ENCODE measurements around the gene TRUB2. TPM values are rescaled to one million over a fixed set of nuclear protein-coding genes. Genes with fewer than 3 reads are reported as not detected.

TRUB2 gene
- total and polyA plus RNA-seq, 12 donors: 18.0 to 50.3 (median 41.5) TPM

DNA sequence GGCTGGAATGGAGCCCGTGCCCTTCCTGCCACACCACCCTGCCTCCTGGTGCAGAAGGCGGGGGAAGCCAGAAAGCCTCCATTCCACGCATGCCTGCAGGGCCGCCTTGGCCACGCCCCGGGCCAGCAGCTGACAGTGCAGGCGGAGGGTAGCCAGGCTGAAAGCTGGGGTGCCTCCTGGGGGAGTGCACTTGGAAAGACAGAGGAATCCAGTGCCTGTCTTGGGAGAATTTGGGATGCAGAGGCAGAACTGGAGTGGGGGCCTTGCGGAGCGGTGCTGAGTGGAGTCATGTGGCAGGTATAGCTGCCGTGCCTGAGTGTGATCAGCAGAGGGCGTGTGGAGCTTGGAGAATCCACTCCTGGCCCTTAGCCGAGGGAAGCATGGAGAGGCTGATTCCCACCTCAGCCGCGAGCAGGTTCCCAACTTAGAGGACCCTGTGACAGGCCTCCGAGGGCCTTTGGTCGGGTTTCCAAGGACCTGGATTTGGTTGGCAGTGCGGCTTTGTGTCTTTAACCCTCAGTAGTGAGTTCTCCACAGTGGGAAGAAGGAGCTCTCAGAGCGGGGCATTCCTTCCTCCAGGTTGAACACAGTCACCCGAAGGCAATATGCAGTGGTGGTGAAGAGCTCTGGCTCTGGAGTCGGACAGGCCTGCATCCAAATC, 39.9 kb upstream of the TRUB2 start:
- peak overlapping the region in 9 of 10 donors; percentile 10 to 82 (median 61) for H3K27ac ChIP-seq
- peaks cover 0 to 28% (median 0%) of the 10 kb centered on the region in 9 donors for H3K36me3 ChIP-seq
- ATAC-seq (peak; percentile 87 to 93 (median 92)), DNase-seq (peak; percentile 78 to 85)
- peak overlapping the region in 9 of 10 donors; percentile 20 to 60 (median 54) for H3K4me3 ChIP-seq
- TF ChIP-seq, protein P1, sequence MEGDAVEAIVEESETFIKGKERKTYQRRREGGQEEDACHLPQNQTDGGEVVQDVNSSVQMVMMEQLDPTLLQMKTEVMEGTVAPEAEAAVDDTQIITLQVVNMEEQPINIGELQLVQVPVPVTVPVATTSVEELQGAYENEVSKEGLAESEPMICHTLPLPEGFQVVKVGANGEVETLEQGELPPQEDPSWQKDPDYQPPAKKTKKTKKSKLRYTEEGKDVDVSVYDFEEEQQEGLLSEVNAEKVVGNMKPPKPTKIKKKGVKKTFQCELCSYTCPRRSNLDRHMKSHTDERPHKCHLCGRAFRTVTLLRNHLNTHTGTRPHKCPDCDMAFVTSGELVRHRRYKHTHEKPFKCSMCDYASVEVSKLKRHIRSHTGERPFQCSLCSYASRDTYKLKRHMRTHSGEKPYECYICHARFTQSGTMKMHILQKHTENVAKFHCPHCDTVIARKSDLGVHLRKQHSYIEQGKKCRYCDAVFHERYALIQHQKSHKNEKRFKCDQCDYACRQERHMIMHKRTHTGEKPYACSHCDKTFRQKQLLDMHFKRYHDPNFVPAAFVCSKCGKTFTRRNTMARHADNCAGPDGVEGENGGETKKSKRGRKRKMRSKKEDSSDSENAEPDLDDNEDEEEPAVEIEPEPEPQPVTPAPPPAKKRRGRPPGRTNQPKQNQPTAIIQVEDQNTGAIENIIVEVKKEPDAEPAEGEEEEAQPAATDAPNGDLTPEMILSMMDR (IDR thresholded peaks at IDR 0.05): peak; percentile 82 to 98 (median 91)
- peaks cover 2 to 34% (median 26%) of the 10 kb centered on the region in 9 donors for H3K4me1 ChIP-seq
- no peaks in the 10 kb centered on the region for H3K9me3 ChIP-seq
- intact Hi-C loops (cut with DNase I): loop anchor here (1.0 to 10.0 kb wide), 7 partner anchors 45 to 275 kb away; partner anchors contain the start of gene SPTAN1 (in 1 of the 10)
- H3K27me3 ChIP-seq: no peaks in the 10 kb centered on the region
- 8 to 11% methylated on average over 20 of the region's 20 CpGs for WGBS, 2 donors

DNA sequence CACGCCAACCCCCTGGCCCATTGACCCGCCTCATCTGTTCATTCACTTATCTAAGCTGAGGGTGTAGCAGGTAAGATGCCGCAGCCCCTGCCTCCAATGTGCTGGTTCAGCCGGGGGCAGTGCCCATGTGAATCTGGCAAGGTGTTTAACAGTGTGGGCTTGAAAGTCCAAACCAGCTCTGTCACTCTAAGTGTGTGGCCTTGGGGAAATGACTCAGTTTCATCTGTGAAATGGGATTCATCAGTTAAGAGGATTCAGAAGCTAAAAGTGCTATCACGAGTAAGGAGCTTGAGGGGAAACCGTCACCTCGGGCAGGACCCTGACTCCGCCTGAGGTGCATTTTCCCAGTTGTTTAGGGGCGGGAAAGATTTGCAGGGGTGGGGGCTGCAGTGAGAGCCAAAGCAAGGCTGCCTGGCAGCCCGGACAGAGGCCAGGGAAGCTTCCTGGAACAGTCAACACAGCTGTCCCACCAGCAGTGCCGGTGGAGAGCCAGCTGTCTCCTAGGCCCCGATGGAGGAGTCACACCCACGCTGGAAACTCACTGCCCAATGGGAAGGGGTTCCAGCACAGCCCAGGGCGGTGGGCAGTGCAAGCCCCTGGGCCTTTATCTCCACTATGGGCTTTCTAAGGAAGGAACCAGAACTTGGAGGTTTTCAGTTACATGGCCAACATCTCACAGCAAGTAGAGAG, 39.2 kb upstream of the TRUB2 start:
- Histone ChIP-seq H3K27me3 (no peaks in the 10 kb centered on the region), H3K9me3 (no peaks in the 10 kb centered on the region), H3K4me3 (peak overlapping the region in 8 of 10 donors; percentile 20 to 60 (median 54)), H3K4me1 (peaks cover 2 to 34% (median 26%) of the 10 kb centered on the region in 9 donors), H3K36me3 (peaks cover 0 to 35% (median 0%) of the 10 kb centered on the region in 9 donors), H3K27ac (peak overlapping the region in 9 of 10 donors; percentile 10 to 82 (median 61))
- no peak for DNase-seq
- 53 to 55% methylated on average over 14 of the region's 14 CpGs for WGBS, 2 donors
- peak in 6 of 8 donors; percentile 10 to 31 (median 17) for ATAC-seq
- intact Hi-C loops (cut with DNase I): loop anchor here in 8 of 10 donors (5.0 to 10.0 kb wide), 5 partner anchors 46 to 276 kb away; partner anchors contain the start of gene SPTAN1 (in 1 of the 8)
- TF ChIP-seq, protein P1 (IDR thresholded peaks at IDR 0.05): no peak

DNA sequence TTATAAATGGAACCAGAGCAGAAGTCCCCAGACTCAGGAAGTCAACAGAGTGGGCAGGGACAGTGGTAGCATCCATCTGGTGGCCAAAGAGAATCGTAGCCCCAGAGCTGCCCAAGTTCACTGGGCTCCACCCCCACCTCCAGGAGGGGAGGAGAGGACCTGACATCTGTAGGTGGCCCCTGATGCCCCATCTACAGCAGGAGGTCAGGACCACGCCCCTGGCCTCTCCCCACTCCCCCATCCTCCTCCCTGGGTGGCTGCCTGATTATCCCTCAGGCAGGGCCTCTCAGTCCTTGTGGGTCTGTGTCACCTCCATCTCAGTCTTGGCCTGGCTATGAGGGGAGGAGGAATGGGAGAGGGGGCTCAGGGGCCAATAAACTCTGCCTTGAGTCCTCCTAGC, 38.6 kb upstream of the TRUB2 start:
- Histone ChIP-seq H3K4me3 (no peak overlapping the region), H3K36me3 (peaks cover 0 to 41% (median 6%) of the 10 kb centered on the region in 9 donors), H3K4me1 (peaks cover 2 to 34% (median 26%) of the 10 kb centered on the region in 9 donors), H3K9me3 (no peaks in the 10 kb centered on the region), H3K27me3 (no peaks in the 10 kb centered on the region), H3K27ac (peak overlapping the region in 3 of 10 donors; percentile 50 to 77 (median 61))
- ATAC-seq (peak in 1 of 8 donors; percentile 5), DNase-seq (no peak)
- intact Hi-C loops (cut with DNase I): loop anchor here in 8 of 10 donors (5.0 to 10.0 kb wide), 5 partner anchors 46 to 276 kb away; partner anchors contain the start of gene SPTAN1 (in 1 of the 8)
- 73 to 88% methylated on average over 2 of the region's 2 CpGs for WGBS, 2 donors
- TF ChIP-seq, protein P1 (IDR thresholded peaks at IDR 0.05): no peak

DNA sequence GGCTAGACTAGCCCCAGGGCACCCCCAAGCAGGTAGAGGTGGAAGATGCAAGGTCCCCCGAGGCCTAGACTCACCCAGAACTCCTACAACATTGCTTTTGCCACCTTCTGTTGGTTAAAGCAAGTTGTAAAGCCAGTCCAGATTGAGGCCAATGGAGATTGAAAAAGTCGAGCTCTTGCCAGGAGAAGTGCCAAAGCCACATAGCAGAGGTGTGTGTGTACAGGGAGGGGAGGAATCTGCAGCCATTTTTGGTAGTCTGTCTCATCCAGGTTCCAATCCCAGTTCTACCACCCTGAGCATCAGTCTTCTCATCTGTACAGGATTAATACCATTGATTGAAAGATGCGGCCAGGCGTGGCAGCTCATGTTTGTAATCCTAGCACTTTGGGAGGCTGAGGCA, 36.6 kb upstream of the TRUB2 start:
- Histone ChIP-seq H3K27ac (no peak overlapping the region), H3K4me3 (no peak overlapping the region), H3K36me3 (peaks cover 0 to 61% (median 14%) of the 10 kb centered on the region in 9 donors), H3K4me1 (peaks cover 0 to 19% (median 13%) of the 10 kb centered on the region in 9 donors), H3K9me3 (no peaks in the 10 kb centered on the region), H3K27me3 (no peaks in the 10 kb centered on the region)
- no peak for DNase-seq
- 86 to 89% methylated on average over 4 of the region's 4 CpGs for WGBS, 2 donors
- intact Hi-C loops (cut with DNase I): no loop called here
- TF ChIP-seq, protein P1 (IDR thresholded peaks at IDR 0.05): no peak
- no peak for ATAC-seq
